Osteocyte (in vitro differentiated cells): ENCODE data around the gene DHX30. TPM values are rescaled to one million over a fixed set of nuclear protein-coding genes. Genes with fewer than 3 reads are reported as not detected.
A peak's percentile ranks its signal among the peaks of the same experiment; 100 is the strongest.

Experiments
- DNase-seq: peaks from one replicate; pipeline ENCODE4 v3.0.0; 2021; ENCODE audit warnings: mixed read lengths; ENCODE audit not compliant: unreplicated experiment; ENCODE audit errors: extremely low spot score
- H3K27ac Mint-ChIP-seq: one replicate; pipeline ENCODE4 v1.8.0; 2021; ENCODE audit warnings: mild to moderate bottlenecking, mixed read lengths; ENCODE audit not compliant: unreplicated experiment
- H3K27me3 Mint-ChIP-seq: one replicate; pipeline ENCODE4 v1.8.0; 2021; ENCODE audit warnings: mixed read lengths; ENCODE audit not compliant: unreplicated experiment
- H3K36me3 Mint-ChIP-seq: one replicate; pipeline ENCODE4 v1.8.0; 2021; ENCODE audit warnings: mixed read lengths; ENCODE audit not compliant: unreplicated experiment
- H3K4me1 Mint-ChIP-seq: one replicate; pipeline ENCODE4 v1.8.0; 2021; ENCODE audit warnings: mixed read lengths; ENCODE audit not compliant: unreplicated experiment
- H3K4me3 Mint-ChIP-seq: one replicate; pipeline ENCODE4 v1.8.0; 2021; ENCODE audit warnings: mild to moderate bottlenecking, moderate library complexity, mixed read lengths; ENCODE audit not compliant: unreplicated experiment
- H3K9me3 Mint-ChIP-seq: one replicate; pipeline ENCODE4 v1.8.0; 2021; ENCODE audit warnings: mixed read lengths; ENCODE audit not compliant: unreplicated experiment
- total RNA-seq: library from RNA; stranded (reverse); gene quantifications from 2 replicates; pipeline ENCODE4 v1.2.1, GENCODE V29; 2021
- TF ChIP-seq, protein P1 (sequence below): fragments of 200-600 bp; sonication (generic); IDR thresholded peaks from 2 replicates; pipeline ENCODE4 v1.5.0; 2021; ENCODE audit warnings: antibody characterized with exemption, mild to moderate bottlenecking, moderate library complexity

DHX30 gene
- total RNA-seq, 1 donor from 2014 or later = 78.9 TPM

- TF ChIP-seq, protein P1, sequence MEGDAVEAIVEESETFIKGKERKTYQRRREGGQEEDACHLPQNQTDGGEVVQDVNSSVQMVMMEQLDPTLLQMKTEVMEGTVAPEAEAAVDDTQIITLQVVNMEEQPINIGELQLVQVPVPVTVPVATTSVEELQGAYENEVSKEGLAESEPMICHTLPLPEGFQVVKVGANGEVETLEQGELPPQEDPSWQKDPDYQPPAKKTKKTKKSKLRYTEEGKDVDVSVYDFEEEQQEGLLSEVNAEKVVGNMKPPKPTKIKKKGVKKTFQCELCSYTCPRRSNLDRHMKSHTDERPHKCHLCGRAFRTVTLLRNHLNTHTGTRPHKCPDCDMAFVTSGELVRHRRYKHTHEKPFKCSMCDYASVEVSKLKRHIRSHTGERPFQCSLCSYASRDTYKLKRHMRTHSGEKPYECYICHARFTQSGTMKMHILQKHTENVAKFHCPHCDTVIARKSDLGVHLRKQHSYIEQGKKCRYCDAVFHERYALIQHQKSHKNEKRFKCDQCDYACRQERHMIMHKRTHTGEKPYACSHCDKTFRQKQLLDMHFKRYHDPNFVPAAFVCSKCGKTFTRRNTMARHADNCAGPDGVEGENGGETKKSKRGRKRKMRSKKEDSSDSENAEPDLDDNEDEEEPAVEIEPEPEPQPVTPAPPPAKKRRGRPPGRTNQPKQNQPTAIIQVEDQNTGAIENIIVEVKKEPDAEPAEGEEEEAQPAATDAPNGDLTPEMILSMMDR = no peak
- peaks cover 2% of the 10 kb centered on the region for H3K36me3 Mint-ChIP-seq
- peak overlapping the region; percentile 96 for H3K27ac Mint-ChIP-seq
- peak overlapping the region; percentile 94 for H3K4me3 Mint-ChIP-seq
- no peak for DNase-seq
- no peaks in the 10 kb centered on the region for H3K9me3 Mint-ChIP-seq
- H3K27me3 Mint-ChIP-seq = no peaks in the 10 kb centered on the region
- peaks cover 22% of the 10 kb centered on the region for H3K4me1 Mint-ChIP-seq
These were observed 1.6 kb downstream of the DHX30 start for GRCh38 chr3:47804577-47804976.

- H3K27ac Mint-ChIP-seq = no peak overlapping the region
These were observed 10.7 kb downstream of the DHX30 start for GRCh38 chr3:47813551-47814177.

GRCh38 chr3:47817609-47818008, 14.7 kb downstream of the DHX30 start:
- TF ChIP-seq, protein P1 = no peak
- H3K4me3 Mint-ChIP-seq = no peak overlapping the region
- no peak overlapping the region for H3K27ac Mint-ChIP-seq
- no peaks in the 10 kb centered on the region for H3K9me3 Mint-ChIP-seq
- no peak for DNase-seq
- H3K36me3 Mint-ChIP-seq = peaks cover 16% of the 10 kb centered on the region
- H3K4me1 Mint-ChIP-seq = no peaks in the 10 kb centered on the region
- no peaks in the 10 kb centered on the region for H3K27me3 Mint-ChIP-seq

More at GRCh38 chr3:47813551-47814177, 10.7 kb downstream of the DHX30 start:
- H3K27me3 Mint-ChIP-seq = no peaks in the 10 kb centered on the region
- H3K4me3 Mint-ChIP-seq = no peak overlapping the region
- no peak for DNase-seq
- TF ChIP-seq, protein P1 = no peak
- no peaks in the 10 kb centered on the region for H3K4me1 Mint-ChIP-seq
- peaks cover 23% of the 10 kb centered on the region for H3K36me3 Mint-ChIP-seq
- H3K9me3 Mint-ChIP-seq = no peaks in the 10 kb centered on the region

GRCh38 chr3:47824541-47825473, 21.9 kb downstream of the DHX30 start:
- H3K27me3 Mint-ChIP-seq = no peaks in the 10 kb centered on the region

More at GRCh38 chr3:47824541-47825473, 21.9 kb downstream of the DHX30 start:
- Mint-ChIP-seq H3K9me3 (no peaks in the 10 kb centered on the region), H3K4me1 (peaks cover 24% of the 10 kb centered on the region), H3K4me3 (peak overlapping the region; percentile 85), H3K27ac (peak overlapping the region; percentile 86), H3K36me3 (peaks cover 23% of the 10 kb centered on the region)
- peak; percentile 95 for DNase-seq
- TF ChIP-seq, protein P1 = peak; percentile 93
